Liver (tissue), 9 donors: Measurements from ENCODE around the gene GSTM3. TPM values are rescaled to one million over a fixed set of nuclear protein-coding genes. Genes with fewer than 3 reads are reported as not detected.

ENCODE experiments used
- DNase-seq: peaks from one replicate; pipeline ENCODE4 v3.0.0-alpha.2; 2017; ENCODE audit warnings: low spot score
- H3K27ac ChIP-seq, 2 donors: one replicate each; pipeline ENCODE4 v1.7.0; 2013; ENCODE audit warnings: inconsistent platforms in 2 of 2, low read length in 2 of 2, control low read depth in 1 of 2, low read depth in 1 of 2, mild to moderate bottlenecking in 1 of 2
- H3K27me3 ChIP-seq, 4 donors: one replicate each; pipeline versions ENCODE4 v1.6.1 to v1.7.0; 2013; ENCODE audit warnings: low read length in 3 of 4, inconsistent platforms in 1 of 4, mild to moderate bottlenecking in 1 of 4, moderate library complexity in 1 of 4; ENCODE audit not compliant: control insufficient read depth in 4 of 4, insufficient read depth in 4 of 4
- H3K36me3 ChIP-seq, 4 donors: one replicate each; pipeline versions ENCODE4 v1.6.1 to v1.7.0; 2013; ENCODE audit warnings: low read length in 3 of 4, mild to moderate bottlenecking in 3 of 4, low read depth in 1 of 4, moderate library complexity in 1 of 4; ENCODE audit not compliant: control insufficient read depth in 4 of 4, insufficient read depth in 3 of 4
- H3K4me1 ChIP-seq, 4 donors: one replicate each; pipeline versions ENCODE4 v1.6.1 to v1.7.0; 2013; ENCODE audit warnings: low read length in 3 of 4, mild to moderate bottlenecking in 3 of 4, moderate library complexity in 1 of 4; ENCODE audit not compliant: control insufficient read depth in 4 of 4, insufficient read depth in 4 of 4
- H3K4me3 ChIP-seq, 3 donors: one replicate each; pipeline versions ENCODE4 v1.6.1 to v1.7.0; 2013; ENCODE audit warnings: low read length in 3 of 3, control low read depth in 1 of 3, low read depth in 1 of 3, mild to moderate bottlenecking in 1 of 3
- H3K9ac ChIP-seq, 2 donors: one replicate each; pipeline ENCODE4 v1.7.0; 2013; ENCODE audit warnings: low read length in 2 of 2, mild to moderate bottlenecking in 2 of 2, moderate library complexity in 2 of 2, control low read depth in 1 of 2, low read depth in 1 of 2
- H3K9me3 ChIP-seq, 4 donors: one replicate each; pipeline versions ENCODE4 v1.6.1 to v1.7.0; 2013; ENCODE audit warnings: low read length in 3 of 4; ENCODE audit not compliant: control insufficient read depth in 4 of 4
- ATF3 ChIP-seq: IDR thresholded peaks from 2 replicates; pipeline ENCODE4 v1.6.1; 2016; ENCODE audit warnings: antibody characterized with exemption
- CTCF ChIP-seq: fragments of 150-350 bp; IDR thresholded peaks from 2 replicates; pipeline ENCODE4 v1.5.1; 2017; ENCODE audit warnings: improper control_type of control experiment, low read depth, low read length; ENCODE audit not compliant: missing input control
- EGR1 ChIP-seq, 2 donors: IDR thresholded peaks; 2 replicates each; pipeline ENCODE4 v1.6.1; 2016 to 2018; ENCODE audit warnings: antibody characterized with exemption in 2 of 2, low read depth in 2 of 2
- FOXA1 ChIP-seq: IDR thresholded peaks from 2 replicates; pipeline ENCODE4 v1.6.1; 2016; ENCODE audit warnings: antibody characterized with exemption
- FOXA2 ChIP-seq: IDR thresholded peaks from 2 replicates; pipeline ENCODE4 v1.6.1; 2016; ENCODE audit warnings: antibody characterized with exemption
- GABPA ChIP-seq, 2 donors: IDR thresholded peaks in 1 of 2; conservative IDR thresholded peaks in 1 of 2; 2 replicates each; pipeline ENCODE4 v1.6.1; 2016; ENCODE audit warnings: antibody characterized with exemption in 2 of 2, mild to moderate bottlenecking in 1 of 2, moderate library complexity in 1 of 2
- HNF4A ChIP-seq, 2 donors: conservative IDR thresholded peaks; 2 replicates each; pipeline ENCODE4 v1.6.1; 2016; ENCODE audit warnings: antibody characterized with exemption in 2 of 2, mild to moderate bottlenecking in 2 of 2
- HNF4G ChIP-seq: IDR thresholded peaks from 2 replicates; pipeline ENCODE4 v1.6.1; 2016; ENCODE audit warnings: antibody characterized with exemption
- JUND ChIP-seq, 2 donors: IDR thresholded peaks; 2 replicates each; pipeline ENCODE4 v1.6.1; 2016; ENCODE audit warnings: antibody characterized with exemption in 2 of 2
- MAX ChIP-seq: IDR thresholded peaks from 2 replicates; pipeline ENCODE4 v1.6.1; 2016; ENCODE audit warnings: antibody characterized with exemption
- NR2F2 ChIP-seq: IDR thresholded peaks from 2 replicates; pipeline ENCODE4 v1.6.1; 2016; ENCODE audit warnings: antibody characterized with exemption
- RAD21 ChIP-seq, 2 donors: IDR thresholded peaks; 2 replicates each; pipeline ENCODE4 v1.6.1; 2016; ENCODE audit warnings: antibody characterized with exemption in 2 of 2, mild to moderate bottlenecking in 2 of 2
- REST ChIP-seq: IDR thresholded peaks from 2 replicates; pipeline ENCODE4 v1.6.1; 2016; ENCODE audit warnings: antibody characterized with exemption, mild to moderate bottlenecking
- RXRA ChIP-seq, 2 donors: IDR thresholded peaks; 2 replicates each; pipeline ENCODE4 v1.6.1; 2017 to 2018; ENCODE audit warnings: antibody characterized with exemption in 2 of 2, mild to moderate bottlenecking in 1 of 2
- SP1 ChIP-seq: IDR thresholded peaks from 2 replicates; pipeline ENCODE4 v1.6.1; 2018; ENCODE audit warnings: antibody characterized with exemption, mild to moderate bottlenecking
- TAF1 ChIP-seq: conservative IDR thresholded peaks from 2 replicates; pipeline ENCODE4 v1.6.1; 2016; ENCODE audit warnings: antibody characterized with exemption, mild to moderate bottlenecking
- YY1 ChIP-seq: IDR thresholded peaks from 2 replicates; pipeline ENCODE4 v1.6.1; 2016; ENCODE audit warnings: antibody characterized with exemption, mild to moderate bottlenecking
- ZBTB33 ChIP-seq: IDR thresholded peaks from 2 replicates; pipeline ENCODE4 v1.6.1; 2016; ENCODE audit warnings: antibody characterized with exemption
- WGBS: extraction: QIAGEN DNeasy Blood & Tissue Kit; methylation state at CpG from one replicate; pipeline ENCODE4 v1.1.7; 2013; 5-methylcytosine and 5-hydroxymethylcytosine counted together
- polyA plus RNA-seq, 2 donors: library from polyadenylated mRNA; stranded (reverse) in 1 of 2; unstranded in 1 of 2; fragments of 200-250 nt in 1 of 2; fragments of >200 nt in 1 of 2; fragmentation: Nextera tagmentation in 1 of 2; extraction: Ambion mirVana in 1 of 2; gene quantifications; one replicate each; pipeline versions ENCODE4 v1.2.1 to v1.2.3, GENCODE V29; 2013 to 2015
- total RNA-seq, 2 donors: library from RNA; depleted of rRNA; stranded (reverse); fragments of >200 nt; gene quantifications; one replicate each; pipeline ENCODE4 v1.2.3, GENCODE V29; 2014
- donor health status: healthy.
- donor health status: healthy.
- donor health status: healthy.
- donor health status: healthy.
- donor health status: healthy.

The GSTM3 gene
- total and polyA plus RNA-seq, 4 donors: 6.9 to 51.5 (median 34.9) TPM

- H3K4me3 ChIP-seq: no peak overlapping the region
- DNase-seq: no peak
- peaks cover 0 to 3% (median 0%) of the 10 kb centered on the region in 4 donors for H3K4me1 ChIP-seq
- 91% methylated on average over 7 of the region's 7 CpGs for WGBS
- no peaks in the 10 kb centered on the region for H3K9me3 ChIP-seq
- H3K36me3 ChIP-seq: no peaks in the 10 kb centered on the region
- no peaks in the 10 kb centered on the region for H3K27me3 ChIP-seq
- H3K9ac ChIP-seq: no peak overlapping the region
- TF ChIP-seq JUND (IDR thresholded peaks at IDR 0.05): no peak
- H3K27ac ChIP-seq: no peak overlapping the region
Measured at GRCh38 chr1:109768820-109769219, 28.0 kb upstream of the GSTM3 start.

GRCh38 chr1:109768335-109768650, 27.5 kb upstream of the GSTM3 start:
- Histone ChIP-seq H3K27me3 (no peaks in the 10 kb centered on the region), H3K4me3 (no peak overlapping the region), H3K36me3 (no peaks in the 10 kb centered on the region), H3K9ac (no peak overlapping the region), H3K4me1 (peaks cover 0 to 4% (median 1%) of the 10 kb centered on the region in 4 donors), H3K9me3 (no peaks in the 10 kb centered on the region), H3K27ac (no peak overlapping the region)
- DNase-seq: no peak
- 95% methylated on average over 2 of the region's 2 CpGs for WGBS
- TF ChIP-seq ZBTB33: no peak
- TF ChIP-seq FOXA1: no peak
- no peak for TF ChIP-seq EGR1 (IDR thresholded peaks at IDR 0.05; ENCODE audit: low read depth in 2 of 2)
- no peak for TF ChIP-seq RXRA (IDR thresholded peaks at IDR 0.05)
- no peak for TF ChIP-seq JUND (IDR thresholded peaks at IDR 0.05)
- no peak for TF ChIP-seq GABPA (IDR thresholded peaks at IDR 0.05 in 1 of 2, conservative IDR thresholded peaks at IDR 0.05 in 1 of 2)

- Histone ChIP-seq H3K4me3 (no peak overlapping the region), H3K27me3 (no peaks in the 10 kb centered on the region), H3K36me3 (no peaks in the 10 kb centered on the region), H3K9me3 (no peaks in the 10 kb centered on the region), H3K9ac (no peak overlapping the region), H3K27ac (no peak overlapping the region), H3K4me1 (peaks cover 0 to 5% (median 2%) of the 10 kb centered on the region in 4 donors)
- no peak for DNase-seq
- TF ChIP-seq GABPA (IDR thresholded peaks at IDR 0.05 in 1 of 2, conservative IDR thresholded peaks at IDR 0.05 in 1 of 2) (no peak), YY1 (no peak), HNF4A (conservative IDR thresholded peaks at IDR 0.05) (no peak), JUND (IDR thresholded peaks at IDR 0.05) (no peak), RXRA (IDR thresholded peaks at IDR 0.05) (no peak), ATF3 (no peak), CTCF (no peak), TAF1 (no peak), ZBTB33 (no peak), FOXA2 (no peak), REST (no peak), FOXA1 (no peak), NR2F2 (no peak), SP1 (no peak), EGR1 (IDR thresholded peaks at IDR 0.05; ENCODE audit: low read depth in 2 of 2) (no peak), HNF4G (no peak), MAX (no peak), RAD21 (IDR thresholded peaks at IDR 0.05) (no peak)
- 92% methylated on average over 10 of the region's 10 CpGs for WGBS
Measured at GRCh38 chr1:109767637-109768334, 26.9 kb upstream of the GSTM3 start.
